GM20000 (cell line): Measurements from ENCODE around the gene ARHGEF26.

ENCODE experiments used
- DNase-seq: peaks from one replicate; pipeline ENCODE4 v3.0.0; 2012; ENCODE audit warnings: low spot score
- TF ChIP-seq, protein P1 (sequence below): IDR thresholded peaks from 2 replicates; pipeline ENCODE4 v1.5.1; 2012; ENCODE audit warnings: mild to moderate bottlenecking, control low read depth; ENCODE audit errors: extremely low read depth, missing control alignments

ARHGEF26 gene

DNA sequence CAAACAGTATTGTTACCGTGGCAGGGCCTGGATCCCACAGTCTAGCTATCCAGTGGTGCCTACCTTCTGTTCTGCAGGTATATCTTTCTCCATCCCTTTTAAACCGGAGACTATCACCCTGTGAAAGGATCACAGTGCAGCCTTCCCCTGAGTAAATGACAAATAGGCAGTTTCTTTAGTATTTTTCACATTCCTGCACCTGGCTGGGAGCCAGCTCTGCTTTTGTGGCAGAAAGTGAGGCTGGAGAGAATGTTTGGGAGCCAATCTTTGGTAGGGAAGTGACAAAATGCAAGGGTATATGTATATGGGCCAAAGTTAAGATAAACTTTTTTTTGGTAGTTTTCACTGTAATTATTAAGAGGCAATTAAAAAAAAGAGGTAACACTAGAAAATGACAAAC, 54.8 kb downstream of the ARHGEF26 start:
- no peak for DNase-seq
- TF ChIP-seq, protein P1, sequence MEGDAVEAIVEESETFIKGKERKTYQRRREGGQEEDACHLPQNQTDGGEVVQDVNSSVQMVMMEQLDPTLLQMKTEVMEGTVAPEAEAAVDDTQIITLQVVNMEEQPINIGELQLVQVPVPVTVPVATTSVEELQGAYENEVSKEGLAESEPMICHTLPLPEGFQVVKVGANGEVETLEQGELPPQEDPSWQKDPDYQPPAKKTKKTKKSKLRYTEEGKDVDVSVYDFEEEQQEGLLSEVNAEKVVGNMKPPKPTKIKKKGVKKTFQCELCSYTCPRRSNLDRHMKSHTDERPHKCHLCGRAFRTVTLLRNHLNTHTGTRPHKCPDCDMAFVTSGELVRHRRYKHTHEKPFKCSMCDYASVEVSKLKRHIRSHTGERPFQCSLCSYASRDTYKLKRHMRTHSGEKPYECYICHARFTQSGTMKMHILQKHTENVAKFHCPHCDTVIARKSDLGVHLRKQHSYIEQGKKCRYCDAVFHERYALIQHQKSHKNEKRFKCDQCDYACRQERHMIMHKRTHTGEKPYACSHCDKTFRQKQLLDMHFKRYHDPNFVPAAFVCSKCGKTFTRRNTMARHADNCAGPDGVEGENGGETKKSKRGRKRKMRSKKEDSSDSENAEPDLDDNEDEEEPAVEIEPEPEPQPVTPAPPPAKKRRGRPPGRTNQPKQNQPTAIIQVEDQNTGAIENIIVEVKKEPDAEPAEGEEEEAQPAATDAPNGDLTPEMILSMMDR = no peak

DNA sequence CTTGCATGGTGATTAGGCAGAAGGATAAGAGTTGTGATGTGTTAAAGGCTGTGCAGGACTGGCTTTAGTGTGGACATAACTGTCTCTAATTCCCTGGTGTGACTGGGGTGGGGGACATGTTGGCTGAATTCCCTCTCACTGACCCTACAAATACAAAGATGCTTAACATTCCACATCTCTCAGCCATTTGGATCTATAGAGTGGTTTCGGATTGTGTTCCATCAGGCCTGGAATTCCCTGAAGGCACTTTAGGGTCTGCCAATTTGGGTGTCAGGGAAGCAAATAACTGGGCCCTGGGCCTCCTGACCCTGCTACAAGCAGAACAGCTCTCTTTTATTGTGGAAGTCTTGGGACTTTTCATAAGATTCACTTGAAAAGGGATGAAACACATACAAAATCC, 56.2 kb downstream of the ARHGEF26 start:
- TF ChIP-seq, protein P1 = no peak
- DNase-seq = no peak

DNA sequence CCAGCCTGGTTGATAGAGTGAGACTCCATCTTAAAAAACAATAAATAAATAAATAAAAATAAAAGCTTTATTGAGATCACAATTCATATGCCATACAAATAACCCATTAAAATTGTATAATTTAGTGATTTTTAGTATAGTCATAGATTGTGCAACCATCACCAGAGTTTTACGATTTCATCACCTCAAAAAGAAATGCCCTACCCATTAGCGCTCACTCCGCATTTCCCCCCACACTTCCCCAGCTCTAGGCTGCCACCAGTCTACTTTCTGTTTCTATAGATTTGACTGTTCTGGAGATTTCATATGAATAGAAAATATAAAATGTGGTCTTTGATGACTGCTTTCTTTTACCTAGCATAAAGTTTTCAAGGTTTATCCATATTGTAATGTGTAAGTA, 57.0 kb downstream of the ARHGEF26 start:
- TF ChIP-seq, protein P1 = no peak
- no peak for DNase-seq

DNA sequence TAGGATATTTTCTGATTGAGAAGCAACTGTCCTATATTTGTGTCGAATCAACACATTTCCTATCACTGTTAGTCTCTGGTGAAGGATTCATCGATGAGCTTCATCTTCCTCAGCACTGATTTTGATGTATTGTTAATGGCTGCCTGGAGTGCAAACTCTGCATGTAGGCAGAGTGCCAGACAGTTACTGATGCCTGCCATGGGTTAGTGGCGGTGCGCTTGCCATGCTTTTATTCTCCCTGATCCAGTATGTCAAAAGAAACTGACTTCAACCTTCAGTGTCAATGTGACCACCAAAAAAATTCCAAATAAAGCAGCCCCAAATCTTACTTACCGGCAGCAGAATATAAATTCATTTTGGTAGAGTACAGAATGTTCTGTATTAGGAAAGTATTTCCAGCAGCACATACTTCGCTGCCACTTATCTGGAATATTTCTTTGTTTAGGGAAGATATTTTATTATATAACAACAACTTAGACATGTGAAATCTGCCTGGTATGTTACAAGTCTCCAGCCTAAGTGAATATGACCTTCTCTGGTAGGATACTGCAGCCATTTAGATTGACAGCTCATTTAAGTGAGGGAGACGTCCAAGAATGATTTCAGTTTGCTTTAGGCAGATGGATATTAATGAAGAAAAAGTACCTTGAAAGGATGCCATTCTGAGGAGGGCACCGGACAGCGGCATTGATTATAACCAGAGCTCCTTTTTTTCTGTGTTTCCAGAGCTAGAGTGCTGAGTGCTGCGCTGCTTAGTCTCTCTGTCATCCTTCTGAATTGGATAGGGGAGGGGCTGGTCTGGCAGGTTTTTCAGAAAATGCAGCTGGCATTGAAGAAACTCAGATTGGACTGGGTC, 59.9 kb downstream of the ARHGEF26 start:
- no peak for DNase-seq
- TF ChIP-seq, protein P1 = no peak

DNA sequence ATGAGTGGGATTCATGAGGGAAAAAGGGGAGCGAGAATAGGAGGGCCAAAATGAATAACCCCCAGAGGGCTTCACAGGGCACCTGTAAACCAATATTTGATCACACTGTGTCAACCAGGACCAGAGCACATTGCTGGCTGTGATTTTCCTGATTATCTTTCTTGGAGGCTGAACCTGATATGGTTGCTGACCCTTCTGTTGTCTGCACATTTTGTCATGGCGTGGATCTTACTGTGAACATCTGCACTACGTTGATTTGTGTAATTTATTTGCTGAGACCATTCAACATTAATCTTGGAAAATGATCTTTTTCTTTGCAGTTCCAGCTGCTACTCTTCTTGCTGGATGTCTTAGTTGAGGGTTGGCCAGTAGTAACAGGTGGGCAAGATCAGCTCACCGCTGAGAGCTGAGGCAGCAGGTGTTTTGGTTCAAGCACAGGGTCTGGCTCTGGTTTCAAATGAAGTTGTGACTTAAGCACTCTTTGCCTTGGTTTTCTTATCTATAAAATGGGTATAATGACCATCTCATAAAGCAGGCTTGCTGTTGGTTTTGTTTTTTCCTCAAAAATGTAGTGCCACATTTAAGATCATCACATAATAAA, 61.2 kb downstream of the ARHGEF26 start:
- TF ChIP-seq, protein P1 = no peak
- no peak for DNase-seq

DNA sequence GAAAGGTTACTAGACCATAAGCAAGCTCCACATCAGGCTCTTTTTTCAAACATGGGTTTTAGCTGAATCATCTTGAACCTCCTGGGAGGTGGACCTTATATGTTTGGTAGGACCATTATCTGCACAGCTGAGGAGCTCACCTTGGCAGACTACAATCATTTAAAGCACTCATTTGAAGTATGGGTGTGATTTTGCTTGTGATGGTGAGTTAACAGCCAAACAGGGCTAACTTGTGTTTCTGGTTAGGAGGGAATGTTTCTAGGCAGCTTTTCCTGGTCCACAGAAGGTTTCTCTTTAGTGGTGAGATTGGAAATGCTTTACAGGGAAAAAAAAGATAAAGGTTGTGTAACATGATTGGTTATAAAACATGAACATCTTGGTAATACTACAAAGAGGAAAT, 61.8 kb downstream of the ARHGEF26 start:
- TF ChIP-seq, protein P1 = no peak
- DNase-seq = no peak

DNA sequence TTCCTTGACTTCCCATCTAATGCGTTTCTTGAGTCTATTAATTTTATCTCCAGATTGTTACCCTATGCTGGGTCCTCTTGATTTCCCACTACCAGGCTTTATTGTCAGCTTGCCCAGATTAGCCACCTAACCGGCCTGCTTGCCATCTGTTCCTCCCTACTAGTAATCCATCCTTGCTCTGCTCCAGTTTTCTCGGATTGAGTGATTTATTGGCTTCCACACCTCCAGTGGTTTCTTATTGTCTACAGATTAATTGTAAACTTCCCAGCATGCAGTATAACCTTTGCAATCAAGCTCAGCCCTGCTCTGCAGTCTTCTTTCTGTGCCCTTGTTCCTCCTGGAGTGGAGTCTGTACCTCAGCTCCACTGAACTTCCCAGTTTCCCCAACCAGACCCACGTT, 63.4 kb downstream of the ARHGEF26 start:
- DNase-seq = no peak
- TF ChIP-seq, protein P1 = no peak
